Mucosa of rectum (tissue), 2 donors: ENCODE measurements around the gene CASQ1.

Source experiments
- H3K27ac ChIP-seq, 2 donors: one replicate each; pipeline ENCODE4 v1.7.0; 2013; ENCODE audit warnings: inconsistent platforms in 2 of 2, low read depth in 2 of 2, low read length in 2 of 2
- H3K27me3 ChIP-seq, 2 donors: one replicate each; pipeline ENCODE4 v1.7.0; 2013; ENCODE audit warnings: low read length in 2 of 2; ENCODE audit not compliant: control insufficient read depth in 2 of 2, insufficient read depth in 2 of 2
- H3K36me3 ChIP-seq, 2 donors: one replicate each; pipeline ENCODE4 v1.7.0; 2013; ENCODE audit warnings: low read length in 2 of 2; ENCODE audit not compliant: control insufficient read depth in 2 of 2, insufficient read depth in 2 of 2
- H3K4me1 ChIP-seq, 2 donors: one replicate each; pipeline ENCODE4 v1.7.0; 2013; ENCODE audit warnings: low read length in 2 of 2, mild to moderate bottlenecking in 1 of 2; ENCODE audit not compliant: control insufficient read depth in 2 of 2, insufficient read depth in 2 of 2
- H3K4me3 ChIP-seq, 2 donors: one replicate each; pipeline ENCODE4 v1.7.0; 2013; ENCODE audit warnings: low read length in 2 of 2
- H3K9ac ChIP-seq, 2 donors: one replicate each; pipeline ENCODE4 v1.7.0; 2013; ENCODE audit warnings: low read length in 2 of 2, low read depth in 1 of 2, mild to moderate bottlenecking in 1 of 2
- H3K9me3 ChIP-seq, 2 donors: one replicate each; pipeline ENCODE4 v1.7.0; 2013; ENCODE audit warnings: low read length in 2 of 2; ENCODE audit not compliant: control insufficient read depth in 2 of 2
- donor health status: healthy.
- donor health status: Normal muscosa, but diverticular disease.

Gene CASQ1

DNA sequence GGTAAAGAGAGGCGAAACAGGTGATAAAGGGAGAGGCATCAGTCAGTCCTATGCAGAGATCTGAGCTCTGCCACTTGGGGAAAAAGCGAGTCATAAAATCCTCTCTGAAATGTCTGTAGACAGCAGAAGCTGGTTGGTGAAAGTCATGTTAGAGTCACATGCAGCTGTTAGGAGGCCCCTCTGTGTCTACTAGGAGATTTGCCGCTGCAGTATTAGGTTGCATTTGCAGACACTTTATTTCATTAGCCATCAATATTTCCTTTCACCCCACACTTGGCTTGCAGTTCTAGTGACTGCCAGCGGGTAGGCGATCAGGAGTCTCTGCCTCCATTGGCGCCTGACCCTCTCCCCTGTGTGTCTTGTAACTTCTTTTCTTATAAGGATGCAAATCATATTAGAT lies 22.8 kb upstream of the CASQ1 start:
- H3K27me3 ChIP-seq: peaks cover 0 to 2% of the 10 kb centered on the region in 2 donors
- H3K4me3 ChIP-seq: no peak overlapping the region
- no peak overlapping the region for H3K9ac ChIP-seq
- H3K36me3 ChIP-seq: no peaks in the 10 kb centered on the region
- no peak overlapping the region for H3K27ac ChIP-seq
- H3K9me3 ChIP-seq: no peaks in the 10 kb centered on the region
- no peaks in the 10 kb centered on the region for H3K4me1 ChIP-seq

DNA sequence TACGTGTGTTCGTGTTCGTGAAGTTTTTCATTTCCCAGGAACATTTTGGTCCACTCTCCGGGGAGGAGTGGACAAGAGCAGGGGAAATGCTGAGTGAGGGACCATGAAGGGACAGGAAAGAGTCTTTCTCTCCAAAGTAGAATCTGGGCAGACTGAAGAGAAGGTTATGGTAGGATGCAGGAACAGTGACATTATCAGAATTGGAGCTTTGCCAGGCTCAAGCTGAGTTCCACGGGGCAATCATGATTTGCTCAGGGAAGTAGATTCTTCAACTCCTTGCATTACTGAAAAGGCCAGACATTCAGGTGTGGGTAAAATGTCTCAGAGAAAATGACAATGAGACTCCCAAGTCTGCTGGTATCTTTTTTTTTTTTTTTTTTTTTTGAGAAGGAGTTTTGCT lies 22.4 kb upstream of the CASQ1 start:
- Histone ChIP-seq H3K4me3 (no peak overlapping the region), H3K9me3 (no peaks in the 10 kb centered on the region), H3K9ac (no peak overlapping the region), H3K36me3 (no peaks in the 10 kb centered on the region), H3K27me3 (peaks cover 0 to 2% of the 10 kb centered on the region in 2 donors), H3K4me1 (no peaks in the 10 kb centered on the region), H3K27ac (no peak overlapping the region)

DNA sequence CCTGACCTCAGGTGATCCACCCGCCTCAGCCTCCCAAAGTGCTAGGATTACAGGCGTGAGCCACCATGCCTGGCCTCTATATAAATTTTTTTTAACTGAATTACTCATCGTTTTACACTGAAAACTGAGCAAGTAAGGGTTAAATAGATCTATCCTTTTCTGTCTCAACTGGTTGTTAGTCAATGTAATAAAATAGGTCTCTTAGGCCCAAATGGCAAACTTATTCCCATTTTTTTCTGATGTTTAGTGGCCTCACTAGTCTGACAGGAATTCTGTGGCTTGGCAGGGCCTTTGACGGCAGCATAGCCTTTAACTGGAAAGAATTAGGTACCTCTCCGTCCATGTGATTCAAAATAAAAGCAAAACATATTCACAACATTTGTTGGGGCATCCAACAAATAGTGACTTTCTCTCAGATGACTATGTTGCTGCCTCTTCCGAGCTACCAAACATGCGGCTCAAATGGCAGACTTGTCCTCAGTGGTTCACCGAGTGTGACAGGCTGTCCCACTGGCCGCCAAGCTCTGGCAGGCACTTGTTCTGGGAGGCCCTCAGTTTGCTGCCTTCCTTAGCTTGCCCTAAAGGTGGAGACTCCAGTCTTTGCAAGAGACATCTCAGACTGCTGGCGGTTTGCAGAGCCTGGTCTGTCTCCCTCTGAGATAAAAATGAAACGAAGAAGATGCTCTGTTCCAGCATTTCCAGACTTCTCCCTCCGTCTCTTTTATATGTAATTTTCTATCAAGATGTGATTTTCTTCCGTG lies 21.6 kb upstream of the CASQ1 start:
- Histone ChIP-seq H3K4me1 (no peaks in the 10 kb centered on the region), H3K27me3 (peaks cover 0 to 2% of the 10 kb centered on the region in 2 donors), H3K9me3 (no peaks in the 10 kb centered on the region), H3K9ac (no peak overlapping the region), H3K36me3 (no peaks in the 10 kb centered on the region), H3K27ac (no peak overlapping the region), H3K4me3 (no peak overlapping the region)

DNA sequence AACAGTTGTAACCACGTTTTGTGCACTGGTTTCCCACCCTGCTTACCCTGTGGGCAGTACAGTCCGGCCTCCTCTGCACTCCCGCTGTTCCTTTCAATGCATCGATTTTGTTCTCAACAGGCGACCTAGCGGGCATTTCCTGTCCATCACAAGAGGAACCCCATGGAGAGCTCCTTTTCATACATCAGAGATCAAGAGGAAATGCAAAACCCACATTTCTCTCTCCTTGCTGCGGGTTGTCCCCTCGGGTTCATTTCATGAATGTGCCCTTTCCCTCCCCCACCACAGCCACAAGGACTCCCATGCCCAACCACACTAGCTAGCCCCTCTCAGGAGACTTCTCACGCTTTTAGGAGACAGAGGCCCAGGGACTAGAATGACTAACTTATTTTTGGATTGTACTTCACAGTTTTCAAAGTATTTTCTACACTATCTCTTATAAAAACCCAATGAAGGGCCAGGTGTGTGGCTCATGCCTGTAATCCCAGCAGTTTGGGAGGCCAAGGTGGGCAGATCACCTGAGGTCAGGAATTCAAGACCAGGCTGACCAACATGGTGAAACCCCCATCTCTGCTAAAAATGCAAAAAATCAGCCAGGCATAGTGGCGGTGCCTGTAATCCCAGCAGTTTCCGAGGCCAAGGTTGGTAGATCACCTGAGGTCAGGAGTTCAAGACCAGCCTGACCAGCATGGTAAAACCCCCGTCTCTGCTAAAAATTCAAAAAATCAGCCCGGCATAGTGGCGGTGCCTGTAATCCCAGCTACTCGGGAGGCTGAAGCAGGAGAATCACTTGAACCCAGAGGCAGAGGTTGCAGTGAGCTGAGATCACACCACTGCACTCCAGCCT lies 20.6 kb upstream of the CASQ1 start:
- Histone ChIP-seq H3K27ac (no peak overlapping the region), H3K4me3 (no peak overlapping the region), H3K27me3 (peaks cover 0 to 2% of the 10 kb centered on the region in 2 donors), H3K36me3 (no peaks in the 10 kb centered on the region), H3K4me1 (no peaks in the 10 kb centered on the region), H3K9ac (no peak overlapping the region), H3K9me3 (no peaks in the 10 kb centered on the region)

DNA sequence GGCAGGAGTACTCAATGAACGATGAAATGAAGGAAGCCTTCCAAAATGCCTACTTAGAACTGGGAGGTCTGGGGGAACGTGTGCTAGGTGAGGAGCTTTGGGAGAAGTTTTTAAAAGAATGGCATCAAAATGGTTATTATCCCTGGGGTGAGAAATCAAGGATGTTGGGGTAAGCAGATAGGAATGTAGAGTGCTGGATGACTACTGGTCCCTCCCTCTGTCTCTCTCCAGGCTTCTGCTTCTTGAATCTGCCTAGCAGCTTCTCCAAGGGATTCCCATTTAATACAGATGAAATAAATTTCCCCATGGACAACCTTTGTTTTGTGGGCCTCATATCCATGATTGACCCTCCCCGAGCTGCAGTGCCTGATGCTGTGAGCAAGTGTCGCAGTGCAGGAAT lies 19.0 kb upstream of the CASQ1 start:
- Histone ChIP-seq H3K36me3 (no peaks in the 10 kb centered on the region), H3K4me3 (no peak overlapping the region), H3K27ac (no peak overlapping the region), H3K9me3 (no peaks in the 10 kb centered on the region), H3K27me3 (peaks cover 0 to 2% of the 10 kb centered on the region in 2 donors), H3K9ac (no peak overlapping the region), H3K4me1 (no peaks in the 10 kb centered on the region)

DNA sequence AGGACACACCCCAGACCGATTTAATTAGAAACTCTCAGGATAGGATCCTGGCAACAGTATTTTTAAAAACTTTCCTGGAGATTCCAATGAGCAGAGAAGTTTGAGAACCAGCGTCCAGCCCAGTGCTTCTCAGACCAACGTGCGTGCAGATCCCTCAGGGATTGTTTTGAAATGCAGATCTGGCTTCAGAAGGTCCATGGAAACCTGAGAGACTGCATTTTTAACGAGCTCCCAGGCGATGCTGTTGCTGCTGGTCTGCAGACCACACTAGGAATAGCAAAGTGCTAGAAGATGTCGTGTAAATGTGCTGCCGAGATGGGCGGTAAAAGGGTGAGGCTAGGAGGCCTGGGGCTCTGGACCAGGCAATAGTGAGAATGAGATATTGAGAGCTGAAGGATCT lies 18.4 kb upstream of the CASQ1 start:
- Histone ChIP-seq H3K4me1 (no peaks in the 10 kb centered on the region), H3K9ac (no peak overlapping the region), H3K27ac (no peak overlapping the region), H3K27me3 (peaks cover 0 to 2% of the 10 kb centered on the region in 2 donors), H3K4me3 (no peak overlapping the region), H3K36me3 (no peaks in the 10 kb centered on the region), H3K9me3 (no peaks in the 10 kb centered on the region)

DNA sequence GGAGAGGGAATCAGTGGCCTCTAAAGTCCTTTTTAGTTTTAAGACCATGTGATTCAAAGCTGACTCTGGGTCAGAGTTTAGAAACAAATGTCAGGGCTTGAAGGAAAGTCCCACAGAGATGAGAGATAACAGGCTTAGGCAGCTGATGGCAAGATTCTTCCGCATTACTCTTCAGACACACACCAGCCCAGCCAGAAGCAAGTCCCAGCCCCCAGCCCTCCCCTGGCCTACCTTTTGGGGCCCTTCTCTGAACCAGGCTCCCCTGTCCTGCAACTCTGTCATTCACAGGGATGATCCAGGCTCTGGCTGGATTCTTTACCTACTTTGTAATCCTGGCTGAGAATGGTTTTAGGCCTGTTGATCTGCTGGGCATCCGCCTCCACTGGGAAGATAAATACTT lies 13.1 kb upstream of the CASQ1 start:
- no peak overlapping the region for H3K4me3 ChIP-seq
- peaks cover 0 to 2% of the 10 kb centered on the region in 2 donors for H3K27me3 ChIP-seq
- no peak overlapping the region for H3K27ac ChIP-seq
- H3K4me1 ChIP-seq: no peaks in the 10 kb centered on the region
- no peaks in the 10 kb centered on the region for H3K36me3 ChIP-seq
- no peak overlapping the region for H3K9ac ChIP-seq
- no peaks in the 10 kb centered on the region for H3K9me3 ChIP-seq

DNA sequence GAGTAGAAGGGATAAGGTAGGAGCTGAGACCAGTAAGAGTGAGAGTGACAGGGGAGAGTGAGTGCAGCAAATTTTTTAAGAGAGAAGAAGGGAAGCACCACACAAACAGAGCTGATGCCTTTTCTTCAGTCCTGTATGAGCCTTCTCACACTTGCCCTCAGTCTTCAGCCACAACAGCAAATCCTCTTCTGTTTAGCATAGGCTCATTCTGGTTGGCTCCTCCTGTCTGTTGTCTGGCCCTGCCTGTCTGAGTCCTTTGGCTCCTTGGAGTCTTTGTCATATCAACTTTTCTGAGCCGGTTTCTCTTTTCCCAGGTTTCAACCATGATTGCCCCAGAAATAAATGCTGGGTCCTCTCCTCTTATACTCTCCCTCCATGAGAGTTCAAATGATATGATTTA lies 12.7 kb upstream of the CASQ1 start:
- peaks cover 0 to 2% of the 10 kb centered on the region in 2 donors for H3K27me3 ChIP-seq
- H3K9ac ChIP-seq: no peak overlapping the region
- no peaks in the 10 kb centered on the region for H3K36me3 ChIP-seq
- H3K9me3 ChIP-seq: no peaks in the 10 kb centered on the region
- H3K27ac ChIP-seq: no peak overlapping the region
- H3K4me1 ChIP-seq: no peaks in the 10 kb centered on the region
- no peak overlapping the region for H3K4me3 ChIP-seq

DNA sequence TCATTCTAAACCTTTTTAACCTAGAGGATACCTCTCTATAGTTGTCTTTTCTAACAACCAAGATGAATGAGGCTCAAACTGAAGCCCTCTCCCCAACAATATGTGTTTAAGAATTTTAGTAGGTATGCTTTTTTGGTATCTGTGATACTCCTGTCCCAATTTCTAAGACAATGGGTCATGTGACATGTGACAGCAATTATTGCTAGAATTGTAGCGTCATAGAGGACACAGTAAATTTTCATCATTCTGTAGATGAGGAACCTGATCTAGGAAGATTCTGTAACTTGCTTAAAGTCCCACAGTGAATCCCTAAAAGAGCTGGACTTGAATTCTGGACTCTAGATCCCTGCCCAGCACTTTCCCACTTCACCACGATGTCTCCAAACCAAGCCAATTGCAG lies 11.6 kb upstream of the CASQ1 start:
- Histone ChIP-seq H3K9me3 (no peaks in the 10 kb centered on the region), H3K4me1 (no peaks in the 10 kb centered on the region), H3K9ac (no peak overlapping the region), H3K4me3 (no peak overlapping the region), H3K36me3 (no peaks in the 10 kb centered on the region), H3K27ac (no peak overlapping the region), H3K27me3 (peaks cover 0 to 2% of the 10 kb centered on the region in 2 donors)

DNA sequence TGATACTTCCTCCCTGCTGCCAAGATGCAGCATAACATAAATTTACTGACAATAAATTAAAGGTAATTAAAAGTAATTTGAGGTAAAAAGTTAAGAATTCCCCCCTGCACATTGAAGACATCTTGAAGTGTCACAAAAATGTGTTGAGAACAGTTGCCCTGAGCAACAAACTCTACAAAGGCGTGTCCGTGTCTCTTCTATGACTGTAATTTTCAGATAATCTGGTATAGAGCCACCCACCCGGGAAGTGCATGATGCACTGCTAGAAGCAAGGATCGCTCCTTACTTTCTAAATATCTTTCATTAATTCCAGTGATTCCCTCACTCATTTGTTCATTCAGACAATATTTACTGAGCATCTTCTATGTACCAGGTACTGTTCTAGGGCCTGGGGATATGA lies 11.0 kb upstream of the CASQ1 start:
- Histone ChIP-seq H3K36me3 (no peaks in the 10 kb centered on the region), H3K27ac (no peak overlapping the region), H3K9ac (no peak overlapping the region), H3K4me1 (no peaks in the 10 kb centered on the region), H3K4me3 (no peak overlapping the region), H3K9me3 (no peaks in the 10 kb centered on the region), H3K27me3 (peaks cover 0 to 2% of the 10 kb centered on the region in 2 donors)
